Nephron progenitor cell (in vitro differentiated cells): ENCODE results near the gene KCND3.

Experiments
- DNase-seq: peaks from one replicate; pipeline ENCODE4 v3.0.0; 2021
- H3K27ac Mint-ChIP-seq: 2 replicates; pipeline ENCODE4 v1.8.0; 2021; ENCODE audit warnings: mild to moderate bottlenecking, moderate library complexity, mixed read lengths
- H3K27me3 Mint-ChIP-seq: 2 replicates; pipeline ENCODE4 v1.8.0; 2021; ENCODE audit warnings: mild to moderate bottlenecking, low read depth, mixed read lengths; ENCODE audit not compliant: poor library complexity
- H3K36me3 Mint-ChIP-seq: 2 replicates; pipeline ENCODE4 v1.8.0; 2021; ENCODE audit warnings: low read depth, mixed read lengths
- H3K4me1 Mint-ChIP-seq: 2 replicates; pipeline ENCODE4 v1.8.0; 2021; ENCODE audit warnings: mixed read lengths
- H3K4me3 Mint-ChIP-seq: 2 replicates; pipeline ENCODE4 v1.8.0; 2021; ENCODE audit warnings: mild to moderate bottlenecking, moderate library complexity, mixed read lengths
- H3K9me3 Mint-ChIP-seq: 2 replicates; pipeline ENCODE4 v1.8.0; 2021; ENCODE audit warnings: mild to moderate bottlenecking, moderate library complexity, mixed read lengths
- CTCF ChIP-seq: fragments of 200-600 bp; sonication (generic); IDR thresholded peaks from 2 replicates; pipeline ENCODE4 v1.5.0; 2021; ENCODE audit warnings: antibody characterized with exemption

KCND3 gene

GRCh38 chr1:111784273-111784901, 205.1 kb downstream of the KCND3 start:
- DNase-seq = no peak
- Mint-ChIP-seq H3K4me3 (no peak overlapping the region), H3K4me1 (no peaks in the 10 kb centered on the region), H3K27ac (no peak overlapping the region), H3K36me3 (no peaks in the 10 kb centered on the region), H3K9me3 (no peaks in the 10 kb centered on the region), H3K27me3 (peaks cover 27% of the 10 kb centered on the region)
- no peak for TF ChIP-seq CTCF

- H3K27me3 Mint-ChIP-seq = peaks cover 19% of the 10 kb centered on the region
- H3K4me1 Mint-ChIP-seq = no peaks in the 10 kb centered on the region
- H3K4me3 Mint-ChIP-seq = no peak overlapping the region
- no peak overlapping the region for H3K27ac Mint-ChIP-seq
- H3K9me3 Mint-ChIP-seq = no peaks in the 10 kb centered on the region
- no peaks in the 10 kb centered on the region for H3K36me3 Mint-ChIP-seq
- no peak for TF ChIP-seq CTCF
- no peak for DNase-seq
These were observed 209.9 kb downstream of the KCND3 start for GRCh38 chr1:111779546-111779945.

- no peak overlapping the region for H3K27ac Mint-ChIP-seq
- H3K9me3 Mint-ChIP-seq = no peaks in the 10 kb centered on the region
- peaks cover 15% of the 10 kb centered on the region for H3K27me3 Mint-ChIP-seq
- no peaks in the 10 kb centered on the region for H3K36me3 Mint-ChIP-seq
- no peak overlapping the region for H3K4me3 Mint-ChIP-seq
- no peaks in the 10 kb centered on the region for H3K4me1 Mint-ChIP-seq
- TF ChIP-seq CTCF = no peak
- no peak for DNase-seq
These were observed 210.9 kb downstream of the KCND3 start for GRCh38 chr1:111778541-111779051.

GRCh38 chr1:111778066-111778465, 211.4 kb downstream of the KCND3 start:
- Mint-ChIP-seq H3K27ac (no peak overlapping the region), H3K4me1 (no peaks in the 10 kb centered on the region), H3K9me3 (no peaks in the 10 kb centered on the region), H3K36me3 (no peaks in the 10 kb centered on the region), H3K4me3 (no peak overlapping the region), H3K27me3 (peaks cover 15% of the 10 kb centered on the region)
- DNase-seq = no peak
- no peak for TF ChIP-seq CTCF

GRCh38 chr1:111777301-111777700, 212.2 kb downstream of the KCND3 start:
- no peak for DNase-seq
- H3K4me3 Mint-ChIP-seq = no peak overlapping the region
- no peak overlapping the region for H3K27ac Mint-ChIP-seq
- H3K9me3 Mint-ChIP-seq = no peaks in the 10 kb centered on the region
- no peaks in the 10 kb centered on the region for H3K4me1 Mint-ChIP-seq
- no peak for TF ChIP-seq CTCF
- H3K27me3 Mint-ChIP-seq = peaks cover 21% of the 10 kb centered on the region
- no peaks in the 10 kb centered on the region for H3K36me3 Mint-ChIP-seq

- Mint-ChIP-seq H3K4me3 (no peak overlapping the region), H3K4me1 (no peaks in the 10 kb centered on the region), H3K36me3 (no peaks in the 10 kb centered on the region), H3K27ac (no peak overlapping the region), H3K27me3 (peaks cover 21% of the 10 kb centered on the region), H3K9me3 (no peaks in the 10 kb centered on the region)
- no peak for DNase-seq
- TF ChIP-seq CTCF = no peak
These were observed 212.6 kb downstream of the KCND3 start for GRCh38 chr1:111776861-111777260.
